Sigmoid colon (tissue), 7 donors: ENCODE measurements around the gene GPC6. TPM values are rescaled to one million over a fixed set of nuclear protein-coding genes. Genes with fewer than 3 reads are reported as not detected.

Source experiments
- DNase-seq: peaks from one replicate; pipeline ENCODE4 v3.0.0-alpha.2; 2019
- H3K27ac ChIP-seq, 4 donors: fragments of 200-600 bp; sonication (generic); one replicate each; pipeline ENCODE4 v1.5.1; 2016 to 2019; ENCODE audit warnings: mild to moderate bottlenecking in 1 of 4
- H3K27me3 ChIP-seq, 3 donors: fragments of 200-600 bp; sonication (generic); one replicate each; pipeline ENCODE4 v1.5.1; 2019; ENCODE audit warnings: mild to moderate bottlenecking in 1 of 3
- H3K36me3 ChIP-seq, 4 donors: fragments of 200-600 bp; sonication (generic); one replicate each; pipeline ENCODE4 v1.5.1; 2016 to 2019
- H3K4me1 ChIP-seq, 4 donors: fragments of 200-600 bp; sonication (generic); one replicate each; pipeline ENCODE4 v1.5.1; 2017 to 2019
- H3K4me3 ChIP-seq, 4 donors: fragments of 200-600 bp; sonication (generic); one replicate each; pipeline ENCODE4 v1.5.1; 2017 to 2019; ENCODE audit warnings: mild to moderate bottlenecking in 2 of 4, moderate library complexity in 1 of 4
- H3K9me3 ChIP-seq, 4 donors: fragments of 200-600 bp in 3 of 4; sonication (generic) in 3 of 4; one replicate each; pipeline versions ENCODE4 v1.5.1 to v1.6.1; 2013 to 2019
- CTCF ChIP-seq, 4 experiments: fragments of 450-650 bp in 3 of 4; fragments of 200-600 bp in 1 of 4; IDR thresholded peaks; one replicate each; pipeline ENCODE4 v1.5.1; 2016 to 2019; ENCODE audit warnings: antibody characterized with exemption in 4 of 4, mild to moderate bottlenecking in 3 of 4, moderate library complexity in 2 of 4
- EP300 ChIP-seq, 4 donors: sonication (generic); formaldehyde crosslinking; IDR thresholded peaks; one replicate each; pipeline ENCODE4 v1.6.1; 2017; ENCODE audit warnings: antibody characterized with exemption in 4 of 4
- POLR2A ChIP-seq, 2 donors: fragments of 450-650 bp; IDR thresholded peaks; one replicate each; pipeline ENCODE4 v1.6.1; 2016; ENCODE audit warnings: antibody characterized with exemption in 2 of 2, mild to moderate bottlenecking in 2 of 2, moderate library complexity in 2 of 2
- POLR2AphosphoS5 ChIP-seq, 4 donors: sonication (generic); formaldehyde crosslinking; IDR thresholded peaks; one replicate each; pipeline ENCODE4 v1.6.1; 2017; ENCODE audit warnings: antibody characterized with exemption in 4 of 4
- WGBS, 2 donors: extraction: QIAGEN DNeasy Blood & Tissue Kit; methylation state at CpG; one replicate each; pipeline ENCODE4 v1.1.7; 2013; 5-methylcytosine and 5-hydroxymethylcytosine counted together
- intact Hi-C: fragments of 100-400 bp; cut with DNase I; formaldehyde crosslinking; loops from one replicate; pipeline ENCODE4 v1.15.1; 2023
- polyA plus RNA-seq, 3 donors: library from polyadenylated mRNA; stranded (reverse); fragments of 200-250 nt; gene quantifications; one replicate each; pipeline ENCODE4 v1.2.3, GENCODE V29; 2013
- total RNA-seq, 4 donors: library from RNA; depleted of rRNA; stranded (reverse); fragments of >200 nt; gene quantifications; one replicate each; pipeline ENCODE4 v1.1.0, GENCODE V29; 2016
- donor health status: healthy with polysubstance abuse.
- donor health status: Bipolar disorder and iron deficiency.
- donor health status: healthy.

Gene GPC6
- total and polyA plus RNA-seq, 7 donors, result 0.23 to 27.5 (median 14.4) TPM

GRCh38 chr13:94115054-94115453 is 888.4 kb downstream of the GPC6 start:
- no peaks in the 10 kb centered on the region for H3K4me1 ChIP-seq
- no peaks in the 10 kb centered on the region for H3K9me3 ChIP-seq
- H3K27ac ChIP-seq, result no peak overlapping the region
- no peak overlapping the region for H3K4me3 ChIP-seq
- WGBS, 2 donors, result 55 to 82% methylated on average over 1 of the region's 1 CpG
- intact Hi-C loops, result no loop called here
- no peak for DNase-seq
- TF ChIP-seq POLR2AphosphoS5 (IDR thresholded peaks at IDR 0.05), result no peak
- no peaks in the 10 kb centered on the region for H3K36me3 ChIP-seq
- H3K27me3 ChIP-seq, result no peaks in the 10 kb centered on the region

GRCh38 chr13:94119360-94119936 is 892.8 kb downstream of the GPC6 start:
- no peak overlapping the region for H3K4me3 ChIP-seq
- no peaks in the 10 kb centered on the region for H3K9me3 ChIP-seq
- DNase-seq, result no peak
- no peaks in the 10 kb centered on the region for H3K36me3 ChIP-seq
- no peaks in the 10 kb centered on the region for H3K4me1 ChIP-seq
- 17 to 63% methylated on average over 7 of the region's 7 CpGs for WGBS, 2 donors
- no peaks in the 10 kb centered on the region for H3K27me3 ChIP-seq
- intact Hi-C loops, result no loop called here
- no peak overlapping the region for H3K27ac ChIP-seq
- TF ChIP-seq EP300 (IDR thresholded peaks at IDR 0.05), result no peak
- no peak for TF ChIP-seq CTCF (IDR thresholded peaks at IDR 0.05)
- TF ChIP-seq POLR2A (IDR thresholded peaks at IDR 0.05), result no peak
- no peak for TF ChIP-seq POLR2AphosphoS5 (IDR thresholded peaks at IDR 0.05)

- H3K27ac ChIP-seq, result no peak overlapping the region
- intact Hi-C loops, result no loop called here
- TF ChIP-seq POLR2A (IDR thresholded peaks at IDR 0.05) (no peak), CTCF (IDR thresholded peaks at IDR 0.05) (no peak), POLR2AphosphoS5 (IDR thresholded peaks at IDR 0.05) (no peak), EP300 (IDR thresholded peaks at IDR 0.05) (no peak)
- H3K27me3 ChIP-seq, result no peaks in the 10 kb centered on the region
- H3K4me1 ChIP-seq, result no peaks in the 10 kb centered on the region
- H3K9me3 ChIP-seq, result no peaks in the 10 kb centered on the region
- DNase-seq, result no peak
- no peaks in the 10 kb centered on the region for H3K36me3 ChIP-seq
- WGBS, 2 donors, result 57 to 72% methylated on average over 2 of the region's 2 CpGs
- H3K4me3 ChIP-seq, result no peak overlapping the region
These were observed 894.3 kb downstream of the GPC6 start for GRCh38 chr13:94120878-94121277.

- intact Hi-C loops, result no loop called here
- WGBS, 2 donors, result 35 to 84% methylated on average over 1 of the region's 1 CpG
- H3K4me1 ChIP-seq, result no peaks in the 10 kb centered on the region
- H3K4me3 ChIP-seq, result no peak overlapping the region
- H3K27ac ChIP-seq, result no peak overlapping the region
- no peaks in the 10 kb centered on the region for H3K9me3 ChIP-seq
- no peak for DNase-seq
- TF ChIP-seq CTCF (IDR thresholded peaks at IDR 0.05) (no peak), POLR2AphosphoS5 (IDR thresholded peaks at IDR 0.05) (no peak), EP300 (IDR thresholded peaks at IDR 0.05) (no peak), POLR2A (IDR thresholded peaks at IDR 0.05) (no peak)
- no peaks in the 10 kb centered on the region for H3K27me3 ChIP-seq
- H3K36me3 ChIP-seq, result no peaks in the 10 kb centered on the region
These were observed 895.1 kb downstream of the GPC6 start for GRCh38 chr13:94121686-94122085.

- intact Hi-C loops, result no loop called here
These were observed 895.8 kb downstream of the GPC6 start for GRCh38 chr13:94122300-94122915.

More at GRCh38 chr13:94122300-94122915, 895.8 kb downstream of the GPC6 start:
- H3K36me3 ChIP-seq, result no peaks in the 10 kb centered on the region
- H3K4me3 ChIP-seq, result no peak overlapping the region
- DNase-seq, result no peak
- H3K27ac ChIP-seq, result no peak overlapping the region
- no peaks in the 10 kb centered on the region for H3K27me3 ChIP-seq
- 26 to 44% methylated on average over 4 of the region's 4 CpGs for WGBS, 2 donors
- TF ChIP-seq POLR2A (IDR thresholded peaks at IDR 0.05), result no peak
- TF ChIP-seq EP300 (IDR thresholded peaks at IDR 0.05), result no peak
- no peak for TF ChIP-seq POLR2AphosphoS5 (IDR thresholded peaks at IDR 0.05)
- TF ChIP-seq CTCF (IDR thresholded peaks at IDR 0.05), result no peak
- no peaks in the 10 kb centered on the region for H3K4me1 ChIP-seq
- H3K9me3 ChIP-seq, result no peaks in the 10 kb centered on the region
